Endodermal cell (in vitro differentiated cells): ENCODE results near the gene TDRD15. TPM values are rescaled to one million over a fixed set of nuclear protein-coding genes. Genes with fewer than 3 reads are reported as not detected.

Experiments used
- DNase-seq: peaks from one replicate; pipeline ENCODE4 v3.0.0-alpha.2; 2017
- H3K27ac ChIP-seq: 2 replicates; pipeline ENCODE4 v1.5.1; 2013; ENCODE audit warnings: mild to moderate bottlenecking, low read depth, low read length, moderate library complexity
- H3K27me3 ChIP-seq: 2 replicates; pipeline ENCODE4 v1.6.1; 2013; ENCODE audit warnings: mild to moderate bottlenecking, low read length, moderate library complexity; ENCODE audit not compliant: insufficient read depth, control insufficient read depth, poor library complexity, severe bottlenecking
- H3K36me3 ChIP-seq: 2 replicates; pipeline ENCODE4 v1.7.0; 2013; ENCODE audit warnings: mild to moderate bottlenecking, low read length, moderate library complexity; ENCODE audit not compliant: control insufficient read depth, insufficient read depth
- H3K4me1 ChIP-seq: one replicate; pipeline ENCODE4 v1.7.0; 2013; ENCODE audit warnings: low read length; ENCODE audit not compliant: control insufficient read depth, insufficient read depth
- H3K4me3 ChIP-seq: 2 replicates; pipeline ENCODE4 v1.5.1; 2013; ENCODE audit warnings: mild to moderate bottlenecking, low read length, moderate library complexity
- H3K9ac ChIP-seq: 2 replicates; pipeline ENCODE4 v1.6.1; 2013; ENCODE audit warnings: mild to moderate bottlenecking, low read length, moderate library complexity; ENCODE audit not compliant: poor library complexity, severe bottlenecking; ENCODE audit errors: extremely low read depth
- H3K9me3 ChIP-seq: 2 replicates; pipeline ENCODE4 v1.6.1; 2013; ENCODE audit warnings: mild to moderate bottlenecking, low read length, moderate library complexity; ENCODE audit not compliant: control insufficient read depth
- H3K27ac Mint-ChIP-seq: 2 replicates; pipeline ENCODE4 v1.8.0; 2020; ENCODE audit warnings: mixed read lengths
- H3K27me3 Mint-ChIP-seq: 2 replicates; pipeline ENCODE4 v1.8.0; 2021; ENCODE audit warnings: mild to moderate bottlenecking, mixed read lengths; ENCODE audit not compliant: insufficient read depth
- H3K36me3 Mint-ChIP-seq: 2 replicates; pipeline ENCODE4 v1.8.0; 2020; ENCODE audit warnings: low read depth, mixed read lengths
- H3K4me1 Mint-ChIP-seq: 2 replicates; pipeline ENCODE4 v1.8.0; 2020; ENCODE audit warnings: mixed read lengths
- H3K4me3 Mint-ChIP-seq: 2 replicates; pipeline ENCODE4 v1.8.0; 2020; ENCODE audit warnings: mild to moderate bottlenecking, moderate library complexity, mixed read lengths
- H3K9me3 Mint-ChIP-seq: 2 replicates; pipeline ENCODE4 v1.8.0; 2020; ENCODE audit warnings: mild to moderate bottlenecking, mixed read lengths
- whole genome bisulfite sequencing, 2 experiments: methylation state at CpG; one replicate each; pipeline versions ENCODE4 v1.1.5 to v1.1.7; 2013; ENCODE audit warnings: missing lambda C conversion rate in 2 of 2, mixed read lengths in 1 of 2; ENCODE audit not compliant: insufficient coverage in 1 of 2, insufficient read length in 1 of 2; 5-methylcytosine and 5-hydroxymethylcytosine counted together
- total RNA-seq, 2 donors: library from RNA; stranded (reverse); fragmentation: NEBNext Ultra II Directional in 1 of 2; extraction: Animal tissue kit (Norgen Biotek cat#: 25700) in 1 of 2; gene quantifications; 2 replicates in 1 of 2; 3 replicates in 1 of 2; pipeline ENCODE4 v1.2.1, GENCODE V29; 2021
- TF ChIP-seq, protein P1 (sequence below): fragments of 200-600 bp; sonication (generic); conservative IDR thresholded peaks from 2 replicates; pipeline ENCODE4 v1.5.0; 2021; ENCODE audit warnings: antibody characterized with exemption, mild to moderate bottlenecking

Gene TDRD15
- total RNA-seq, 2 donors from 2014 or later, result 0.33 to 0.44 TPM

DNA sequence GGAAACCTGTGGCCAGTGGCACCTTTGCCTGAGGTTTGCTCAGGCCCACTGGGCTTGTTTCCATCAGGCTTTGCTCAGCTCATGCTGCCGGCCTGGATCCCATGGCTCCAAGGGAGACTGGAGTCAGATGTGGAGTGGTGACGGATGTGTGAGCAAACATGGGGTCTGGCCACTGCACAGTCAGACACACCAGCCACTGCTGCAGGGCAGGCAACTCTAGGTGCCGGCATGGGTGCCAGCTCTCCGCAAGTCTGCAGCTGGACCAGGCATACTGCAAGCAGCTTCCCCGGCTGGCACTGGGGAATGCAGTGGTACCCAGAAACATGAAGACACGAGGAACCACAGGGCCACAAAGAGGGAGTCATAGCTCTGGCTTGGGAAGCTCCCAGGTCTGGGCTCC is 37.4 kb downstream of the TDRD15 start:
- no peaks in the 10 kb centered on the region for H3K4me1 Mint-ChIP-seq
- Histone ChIP-seq H3K4me1 (no peaks in the 10 kb centered on the region), H3K4me3 (no peak overlapping the region), H3K27ac (no peak overlapping the region), H3K27me3 (no peaks in the 10 kb centered on the region), H3K36me3 (no peaks in the 10 kb centered on the region), H3K9ac (no peak overlapping the region), H3K9me3 (no peaks in the 10 kb centered on the region)
- no peaks in the 10 kb centered on the region for H3K36me3 Mint-ChIP-seq
- peaks cover 2% of the 10 kb centered on the region for H3K27me3 Mint-ChIP-seq
- no peak overlapping the region for H3K27ac Mint-ChIP-seq
- peaks cover 2% of the 10 kb centered on the region for H3K9me3 Mint-ChIP-seq
- H3K4me3 Mint-ChIP-seq, result no peak overlapping the region
- 90% methylated on average over 2 to 6 of the region's 6 CpGs for WGBS, 2 experiments
- TF ChIP-seq, protein P1, sequence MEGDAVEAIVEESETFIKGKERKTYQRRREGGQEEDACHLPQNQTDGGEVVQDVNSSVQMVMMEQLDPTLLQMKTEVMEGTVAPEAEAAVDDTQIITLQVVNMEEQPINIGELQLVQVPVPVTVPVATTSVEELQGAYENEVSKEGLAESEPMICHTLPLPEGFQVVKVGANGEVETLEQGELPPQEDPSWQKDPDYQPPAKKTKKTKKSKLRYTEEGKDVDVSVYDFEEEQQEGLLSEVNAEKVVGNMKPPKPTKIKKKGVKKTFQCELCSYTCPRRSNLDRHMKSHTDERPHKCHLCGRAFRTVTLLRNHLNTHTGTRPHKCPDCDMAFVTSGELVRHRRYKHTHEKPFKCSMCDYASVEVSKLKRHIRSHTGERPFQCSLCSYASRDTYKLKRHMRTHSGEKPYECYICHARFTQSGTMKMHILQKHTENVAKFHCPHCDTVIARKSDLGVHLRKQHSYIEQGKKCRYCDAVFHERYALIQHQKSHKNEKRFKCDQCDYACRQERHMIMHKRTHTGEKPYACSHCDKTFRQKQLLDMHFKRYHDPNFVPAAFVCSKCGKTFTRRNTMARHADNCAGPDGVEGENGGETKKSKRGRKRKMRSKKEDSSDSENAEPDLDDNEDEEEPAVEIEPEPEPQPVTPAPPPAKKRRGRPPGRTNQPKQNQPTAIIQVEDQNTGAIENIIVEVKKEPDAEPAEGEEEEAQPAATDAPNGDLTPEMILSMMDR, result no peak
- no peak for DNase-seq

DNA sequence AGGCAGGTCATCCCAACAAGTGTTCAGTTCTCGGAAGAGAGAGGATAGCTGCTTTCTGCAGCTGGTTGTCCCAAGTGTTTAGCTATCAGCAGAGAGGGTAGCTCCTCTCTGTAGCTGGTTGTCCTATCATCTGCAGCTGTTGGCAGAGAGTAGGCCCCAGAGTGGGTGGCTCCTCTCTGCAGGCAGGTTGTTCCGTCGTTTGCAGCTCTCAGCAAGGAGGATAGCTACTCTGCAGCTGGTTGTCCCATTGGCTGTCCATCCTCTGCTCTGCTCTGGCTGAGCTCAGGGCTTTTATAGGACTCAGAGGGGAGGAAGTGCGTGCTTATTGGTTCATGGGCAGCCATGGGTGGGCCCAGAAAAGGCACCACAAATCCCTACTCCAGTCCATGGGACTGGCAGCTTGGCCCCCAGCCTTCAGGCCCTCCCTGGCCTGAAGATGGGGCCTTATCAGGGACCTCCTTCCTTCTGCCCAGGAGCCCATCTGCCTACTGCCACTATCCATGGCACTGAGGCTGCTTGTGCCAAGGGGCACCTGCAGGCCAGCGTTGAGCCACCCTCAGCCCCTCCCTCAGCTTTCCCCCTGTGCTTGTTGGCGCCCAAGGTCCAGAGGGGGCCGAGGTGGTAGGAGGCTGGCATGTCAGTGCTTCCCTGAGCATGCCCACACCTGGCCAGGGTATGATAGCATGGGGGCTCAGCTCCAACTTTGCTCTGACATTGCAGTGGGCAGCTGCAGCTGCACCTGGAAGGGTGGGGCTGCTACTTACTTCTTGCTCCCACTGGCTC is 38.3 kb downstream of the TDRD15 start:
- Histone ChIP-seq H3K9me3 (no peaks in the 10 kb centered on the region), H3K27me3 (no peaks in the 10 kb centered on the region), H3K36me3 (no peaks in the 10 kb centered on the region), H3K9ac (no peak overlapping the region), H3K4me1 (no peaks in the 10 kb centered on the region), H3K4me3 (no peak overlapping the region), H3K27ac (no peak overlapping the region)
- TF ChIP-seq, protein P1, result no peak
- peaks cover 2% of the 10 kb centered on the region for H3K9me3 Mint-ChIP-seq
- H3K27ac Mint-ChIP-seq, result no peak overlapping the region
- no peak for DNase-seq
- H3K27me3 Mint-ChIP-seq, result no peaks in the 10 kb centered on the region
- H3K36me3 Mint-ChIP-seq, result no peaks in the 10 kb centered on the region
- WGBS, 2 experiments, result 80 to 89% methylated on average over 1 to 7 of the region's 7 CpGs
- no peaks in the 10 kb centered on the region for H3K4me1 Mint-ChIP-seq
- H3K4me3 Mint-ChIP-seq, result no peak overlapping the region

DNA sequence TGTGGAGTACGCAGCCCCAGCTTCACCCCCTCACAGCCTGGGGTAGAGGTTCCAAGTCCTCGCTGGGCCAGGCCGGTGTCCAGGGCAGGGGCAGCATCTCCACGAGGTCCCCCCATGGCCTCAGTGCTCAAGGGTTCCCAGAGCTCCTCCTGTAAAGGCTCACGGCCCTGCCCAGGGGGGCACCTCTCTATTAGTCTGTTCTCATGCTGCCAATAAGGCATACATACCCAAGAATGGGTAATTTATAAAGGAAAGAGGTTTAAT is 38.8 kb downstream of the TDRD15 start:
- H3K27ac Mint-ChIP-seq, result no peak overlapping the region
- H3K27me3 ChIP-seq, result no peaks in the 10 kb centered on the region
- no peak overlapping the region for H3K9ac ChIP-seq
- no peaks in the 10 kb centered on the region for H3K36me3 Mint-ChIP-seq
- no peaks in the 10 kb centered on the region for H3K36me3 ChIP-seq
- H3K4me1 Mint-ChIP-seq, result no peaks in the 10 kb centered on the region
- no peak for DNase-seq
- TF ChIP-seq, protein P1, result no peak
- no peaks in the 10 kb centered on the region for H3K9me3 ChIP-seq
- peaks cover 2% of the 10 kb centered on the region for H3K9me3 Mint-ChIP-seq
- no peak overlapping the region for H3K4me3 ChIP-seq
- H3K4me1 ChIP-seq, result no peaks in the 10 kb centered on the region
- H3K27ac ChIP-seq, result no peak overlapping the region
- WGBS, 2 experiments, result 71 to 100% methylated on average over 2 to 5 of the region's 5 CpGs
- no peaks in the 10 kb centered on the region for H3K27me3 Mint-ChIP-seq
- H3K4me3 Mint-ChIP-seq, result no peak overlapping the region
